ENCODE results near the gene TTLL4. TPM values are rescaled to one million over a fixed set of nuclear protein-coding genes. Genes with fewer than 3 reads are reported as not detected.

The TTLL4 gene
- total RNA-seq, 1 donor from 2014 or later: 93.4 TPM

DNA sequence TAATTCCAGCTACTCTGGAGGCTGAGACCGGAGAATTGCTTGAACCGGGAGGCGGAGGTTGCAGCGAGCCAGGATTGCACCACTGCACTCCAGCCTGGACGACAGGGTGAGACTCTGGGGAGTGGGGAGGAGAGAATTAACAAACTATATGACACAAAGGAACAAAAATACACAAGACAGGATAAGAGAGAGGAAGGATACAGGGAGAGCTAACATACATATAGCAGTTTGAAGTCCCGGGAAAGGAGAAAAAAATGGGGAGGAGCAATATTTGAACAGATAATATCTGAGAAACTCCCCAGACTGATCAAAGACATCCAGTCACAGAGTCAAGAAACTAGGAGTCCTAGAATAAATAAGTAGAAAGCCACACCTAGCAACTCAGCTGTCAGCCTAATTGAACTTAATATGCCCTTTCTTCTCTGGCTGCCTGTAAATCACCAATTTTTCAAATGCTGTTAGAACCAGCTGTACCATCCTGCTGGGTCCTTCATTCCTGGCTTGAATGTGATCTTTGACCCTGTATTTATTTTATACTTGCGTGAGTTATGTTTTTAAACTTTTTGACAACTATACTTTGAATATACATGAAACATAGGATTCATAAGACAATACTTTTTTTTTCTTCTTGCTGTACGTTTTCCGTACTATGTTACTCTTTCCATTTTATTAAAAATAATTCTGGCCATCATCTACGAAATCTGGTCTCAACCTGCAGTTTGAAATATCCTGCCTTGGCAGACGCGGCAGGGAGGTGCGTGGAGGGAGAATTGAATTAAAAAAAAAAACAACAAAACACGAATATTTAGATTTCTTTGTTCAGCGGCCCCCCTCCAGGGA, 70.4 kb downstream of the TTLL4 start:
- Histone ChIP-seq H3K4me1 (peaks cover 0 to 5% of the 10 kb centered on the region in 2 donors), H3K9me3 (no peaks in the 10 kb centered on the region), H3K4me3 (peak overlapping the region; percentile 79 to 91), H3K36me3 (no peaks in the 10 kb centered on the region), H3K27me3 (no peaks in the 10 kb centered on the region), H3K27ac (peak overlapping the region; percentile 88)
- no peak for DNase-seq (ENCODE audit: low spot score in 2 of 2)
- intact Hi-C loops (cut with DNase I): no loop called here
- TF ChIP-seq, protein P1, sequence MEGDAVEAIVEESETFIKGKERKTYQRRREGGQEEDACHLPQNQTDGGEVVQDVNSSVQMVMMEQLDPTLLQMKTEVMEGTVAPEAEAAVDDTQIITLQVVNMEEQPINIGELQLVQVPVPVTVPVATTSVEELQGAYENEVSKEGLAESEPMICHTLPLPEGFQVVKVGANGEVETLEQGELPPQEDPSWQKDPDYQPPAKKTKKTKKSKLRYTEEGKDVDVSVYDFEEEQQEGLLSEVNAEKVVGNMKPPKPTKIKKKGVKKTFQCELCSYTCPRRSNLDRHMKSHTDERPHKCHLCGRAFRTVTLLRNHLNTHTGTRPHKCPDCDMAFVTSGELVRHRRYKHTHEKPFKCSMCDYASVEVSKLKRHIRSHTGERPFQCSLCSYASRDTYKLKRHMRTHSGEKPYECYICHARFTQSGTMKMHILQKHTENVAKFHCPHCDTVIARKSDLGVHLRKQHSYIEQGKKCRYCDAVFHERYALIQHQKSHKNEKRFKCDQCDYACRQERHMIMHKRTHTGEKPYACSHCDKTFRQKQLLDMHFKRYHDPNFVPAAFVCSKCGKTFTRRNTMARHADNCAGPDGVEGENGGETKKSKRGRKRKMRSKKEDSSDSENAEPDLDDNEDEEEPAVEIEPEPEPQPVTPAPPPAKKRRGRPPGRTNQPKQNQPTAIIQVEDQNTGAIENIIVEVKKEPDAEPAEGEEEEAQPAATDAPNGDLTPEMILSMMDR (IDR thresholded peaks at IDR 0.05): no peak

DNA sequence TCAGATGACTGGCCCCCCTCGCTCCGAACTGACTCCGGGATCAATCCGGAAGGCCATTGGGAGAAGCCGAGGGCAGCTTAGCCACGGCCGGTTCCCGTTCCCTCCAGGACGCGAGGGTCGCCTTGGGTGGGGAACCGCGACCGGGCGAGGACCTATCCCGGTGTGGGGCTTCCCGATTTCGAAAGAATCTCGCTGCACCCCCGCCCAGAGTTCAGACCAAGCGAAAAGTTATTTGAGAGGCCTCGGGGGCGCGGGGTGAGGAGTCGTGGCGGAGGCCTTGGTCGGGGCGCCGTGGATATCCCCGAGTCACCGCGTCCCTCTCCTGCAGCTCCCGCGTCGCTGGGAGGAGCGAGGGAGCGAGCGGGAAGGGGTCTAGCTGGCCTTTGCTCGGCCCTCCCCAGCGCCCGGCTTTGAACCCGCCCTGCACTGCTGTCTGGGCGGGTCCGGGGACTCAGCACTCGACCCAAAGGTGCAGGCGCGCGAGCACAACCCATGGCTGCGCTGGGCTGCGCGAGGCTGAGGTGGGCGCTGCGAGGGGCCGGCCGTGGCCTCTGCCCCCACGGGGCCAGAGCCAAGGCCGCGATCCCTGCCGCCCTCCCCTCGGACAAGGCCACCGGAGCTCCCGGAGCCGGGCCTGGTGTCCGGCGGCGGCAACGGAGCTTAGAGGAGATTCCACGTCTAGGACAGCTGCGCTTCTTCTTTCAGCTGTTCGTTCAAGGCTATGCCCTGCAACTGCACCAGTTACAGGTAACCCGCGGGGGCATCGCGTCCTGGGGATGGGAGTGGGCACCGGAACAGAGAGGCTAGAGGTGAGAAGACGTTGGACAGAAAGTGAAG, 71.3 kb downstream of the TTLL4 start, which contains the start of gene CYP27A1:
Gene CYP27A1, plus strand, starts transcription at position 457 of the 837 bp plus-strand sequence. Its CDS starts 36 bp downstream, at position 493.
- peak within 1 kb of the TSS; percentile 79 to 91 for H3K4me3 ChIP-seq
- TF ChIP-seq, protein P1 (IDR thresholded peaks at IDR 0.05): no peak
- no peaks in the 10 kb centered on the region for H3K9me3 ChIP-seq
- H3K27ac ChIP-seq: peak within 1 kb of the TSS; percentile 88
- intact Hi-C loops (cut with DNase I): loop anchor here (1.0 to 2.0 kb wide), 2 partner anchors 23 to 65 kb away; no protein-coding TSS in a partner anchor
- peaks cover 0 to 5% of the 10 kb centered on the region in 2 donors for H3K4me1 ChIP-seq
- no peaks in the 10 kb centered on the region for H3K36me3 ChIP-seq
- DNase-seq (ENCODE audit: low spot score in 2 of 2): peak in 1 of 2 donors; percentile 73
- no peaks in the 10 kb centered on the region for H3K27me3 ChIP-seq

DNA sequence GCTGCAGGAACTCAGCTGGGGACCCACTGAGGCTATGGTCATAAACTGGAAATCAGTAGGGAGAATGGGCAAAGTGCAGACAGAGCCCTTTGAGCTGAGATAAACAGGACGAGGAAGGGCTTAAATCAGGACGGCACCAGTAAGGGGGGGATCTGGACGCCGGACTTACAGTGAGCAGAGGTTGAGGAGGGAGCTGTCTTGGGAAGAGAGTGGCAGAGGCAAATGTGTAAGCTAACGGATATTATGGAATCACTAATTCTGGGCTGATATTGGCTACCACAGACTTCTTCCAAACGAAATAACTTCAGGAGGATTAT, 71.9 kb downstream of the TTLL4 start:
- TF ChIP-seq, protein P1 (IDR thresholded peaks at IDR 0.05): no peak
- Histone ChIP-seq H3K4me3 (peak overlapping the region; percentile 79 to 91), H3K4me1 (peaks cover 0 to 5% of the 10 kb centered on the region in 2 donors), H3K36me3 (no peaks in the 10 kb centered on the region), H3K27me3 (no peaks in the 10 kb centered on the region), H3K9me3 (no peaks in the 10 kb centered on the region), H3K27ac (peak overlapping the region; percentile 88)
- no peak for DNase-seq (ENCODE audit: low spot score in 2 of 2)
- intact Hi-C loops (cut with DNase I): loop anchor here (1.0 to 2.0 kb wide), 2 partner anchors 23 to 64 kb away; no protein-coding TSS in a partner anchor

DNA sequence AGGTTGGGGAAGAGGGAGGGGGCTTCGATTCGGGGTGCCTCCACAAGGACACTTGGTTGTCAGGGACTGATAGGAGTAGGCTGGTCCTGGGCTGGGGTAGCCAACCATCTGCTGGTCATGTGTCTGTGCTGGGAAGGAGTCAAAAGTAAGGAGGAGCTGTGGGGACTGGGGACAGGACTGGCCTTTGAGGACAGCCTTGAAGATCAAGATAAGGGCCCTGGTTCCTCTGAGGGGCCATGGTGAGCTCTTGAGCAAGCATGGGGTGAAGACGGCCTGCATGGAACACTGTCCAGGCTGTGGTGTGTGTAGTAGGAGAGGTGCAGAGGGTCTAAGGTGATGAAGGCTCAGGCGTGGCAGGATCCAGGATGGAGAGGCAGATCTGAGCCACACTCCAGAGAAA, 73.1 kb downstream of the TTLL4 start:
- DNase-seq (ENCODE audit: low spot score in 2 of 2): no peak
- intact Hi-C loops (cut with DNase I): loop anchor here (2.0 kb wide), 1 partner anchor 63 kb away; no protein-coding TSS in a partner anchor
- Histone ChIP-seq H3K4me1 (peaks cover 0 to 5% of the 10 kb centered on the region in 2 donors), H3K27me3 (no peaks in the 10 kb centered on the region), H3K4me3 (peak overlapping the region; percentile 79 to 91), H3K27ac (peak overlapping the region; percentile 88), H3K36me3 (no peaks in the 10 kb centered on the region), H3K9me3 (no peaks in the 10 kb centered on the region)
- TF ChIP-seq, protein P1 (IDR thresholded peaks at IDR 0.05): no peak

DNA sequence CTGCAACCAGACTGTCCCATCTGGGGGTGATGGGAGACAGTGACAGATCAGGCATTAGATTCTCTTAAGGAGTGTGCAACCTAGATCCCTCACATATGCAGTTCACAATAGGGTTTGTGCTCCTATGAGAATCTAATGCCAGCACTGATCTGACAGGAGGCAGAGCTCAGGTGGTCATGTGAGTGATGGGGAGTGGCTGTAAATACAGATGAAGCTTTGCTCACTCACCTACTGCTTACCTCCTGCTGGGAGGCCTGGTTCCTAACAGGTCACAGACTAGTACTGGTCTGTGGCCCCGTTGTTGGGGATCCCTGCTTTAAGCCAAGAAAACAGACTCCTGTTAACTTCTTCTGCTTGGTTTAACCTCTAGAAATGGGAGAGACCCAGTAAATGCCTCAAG, 74.5 kb downstream of the TTLL4 start:
- Histone ChIP-seq H3K4me3 (peak overlapping the region in 1 of 2 donors; percentile 79), H3K9me3 (no peaks in the 10 kb centered on the region), H3K36me3 (no peaks in the 10 kb centered on the region), H3K27me3 (no peaks in the 10 kb centered on the region), H3K4me1 (peaks cover 0 to 5% of the 10 kb centered on the region in 2 donors), H3K27ac (peak overlapping the region in 1 of 2 donors; percentile 24)
- intact Hi-C loops (cut with DNase I): no loop called here
- no peak for DNase-seq (ENCODE audit: low spot score in 2 of 2)
- TF ChIP-seq, protein P1 (IDR thresholded peaks at IDR 0.05): no peak

All from ascending aorta (tissue), 2 donors.